Spleen (tissue), 11 donors: Measurements from ENCODE around the gene LIPT2. TPM values are rescaled to one million over a fixed set of nuclear protein-coding genes. Genes with fewer than 3 reads are reported as not detected.

ENCODE experiments used
- DNase-seq: peaks from one replicate; pipeline ENCODE4 v3.0.0-alpha.2; 2020
- H3K27ac ChIP-seq, 8 donors: fragments of 200-600 bp; sonication (generic) in 7 of 8; 1 replicate in 4 of 8; 2 replicates in 4 of 8; pipeline versions ENCODE4 v1.5.0 to v1.8.0; 2016 to 2021; ENCODE audit warnings: inconsistent platforms in 4 of 8, mild to moderate bottlenecking in 4 of 8, moderate library complexity in 1 of 8
- H3K27me3 ChIP-seq, 7 donors: fragments of 200-600 bp; sonication (generic) in 6 of 7; replicated peaks in 1 of 7; 1 replicate in 4 of 7; 2 replicates in 3 of 7; pipeline versions ENCODE4 v1.5.0 to v1.8.0; 2016 to 2021; ENCODE audit warnings: inconsistent platforms in 3 of 7, mild to moderate bottlenecking in 1 of 7
- H3K36me3 ChIP-seq, 6 donors: fragments of 200-600 bp; sonication (generic) in 5 of 6; 1 replicate in 4 of 6; 2 replicates in 2 of 6; pipeline versions ENCODE4 v1.5.0 to v1.8.0; 2016 to 2021; ENCODE audit warnings: inconsistent platforms in 2 of 6
- H3K4me1 ChIP-seq, 6 donors: fragments of 200-600 bp; sonication (generic) in 5 of 6; 1 replicate in 3 of 6; 2 replicates in 3 of 6; pipeline versions ENCODE4 v1.5.0 to v1.8.0; 2016 to 2021; ENCODE audit warnings: inconsistent platforms in 3 of 6
- H3K4me3 ChIP-seq, 8 donors: fragments of 200-600 bp; sonication (generic) in 7 of 8; 1 replicate in 4 of 8; 2 replicates in 4 of 8; pipeline versions ENCODE4 v1.5.0 to v1.8.0; 2016 to 2021; ENCODE audit warnings: inconsistent platforms in 4 of 8, mild to moderate bottlenecking in 4 of 8, moderate library complexity in 2 of 8
- H3K9me3 ChIP-seq, 8 donors: fragments of 200-600 bp; sonication (generic) in 7 of 8; 1 replicate in 4 of 8; 2 replicates in 4 of 8; pipeline versions ENCODE4 v1.5.0 to v1.8.0; 2016 to 2021; ENCODE audit warnings: inconsistent platforms in 4 of 8
- POLR2A ChIP-seq, 3 donors: fragments of 450-650 bp; IDR thresholded peaks; one replicate each; pipeline ENCODE4 v1.5.1; 2017; ENCODE audit warnings: antibody characterized with exemption in 3 of 3, mild to moderate bottlenecking in 1 of 3
- POLR2AphosphoS5 ChIP-seq, 3 donors: sonication (generic); formaldehyde crosslinking; IDR thresholded peaks; one replicate each; pipeline ENCODE4 v1.5.1; 2017; ENCODE audit warnings: antibody characterized with exemption in 3 of 3
- WGBS, 5 donors: extraction: QIAGEN DNeasy Blood & Tissue Kit in 3 of 5; methylation state at CpG; one replicate each; pipeline versions ENCODE4 v1.1.5 to v1.1.7; 2013 to 2018; 5-methylcytosine and 5-hydroxymethylcytosine counted together
- intact Hi-C: fragments of 100-400 bp; cut with DNase I; formaldehyde crosslinking; loops from one replicate; pipeline ENCODE4 v1.15.0; 2023; ENCODE audit warnings: low total_unique reads
- polyA plus RNA-seq, 3 donors: library from polyadenylated mRNA; stranded (reverse); fragments of 200-250 nt; gene quantifications; one replicate each; pipeline ENCODE4 v1.2.1, GENCODE V29; 2013
- total RNA-seq, 7 donors: library from RNA; depleted of rRNA in 3 of 7; stranded (reverse); fragments of >200 nt in 3 of 7; fragmentation: NEBNext Ultra II Directional in 4 of 7; extraction: Animal tissue kit (Norgen Biotek cat#: 25700) in 4 of 7; gene quantifications; one replicate each; pipeline versions ENCODE4 v1.1.0 to v1.2.1, GENCODE V29; 2016 to 2021
- TF ChIP-seq, protein P1 (sequence below), 11 experiments: fragments of 200-600 bp in 7 of 11; fragments of 450-650 bp in 4 of 11; sonication (generic) in 4 of 11; IDR thresholded peaks in 8 of 11; conservative IDR thresholded peaks in 3 of 11; 1 replicate in 7 of 11; 2 replicates in 4 of 11; pipeline versions ENCODE4 v1.4.0 to v1.8.0; 2016 to 2021; ENCODE audit warnings: antibody characterized with exemption in 11 of 11, inconsistent platforms in 4 of 11, mild to moderate bottlenecking in 1 of 11
- donor health status: healthy with polysubstance abuse.
- donor health status: DM: no; HTN: no; CAD: no; lungs with moderate emphysema.
- donor health status: DM: no; HTN: no; CAD: no.
- donor health status: Bipolar disorder and iron deficiency.
- donor health status: healthy.
- donor health status: DM: no; HTN: no; CAD: no.
- donor health status: DM: yes; HTN: yes; CAD: no.

LIPT2 gene
- total and polyA plus RNA-seq, 10 donors: 2.0 to 9.1 (median 4.0) TPM

DNA sequence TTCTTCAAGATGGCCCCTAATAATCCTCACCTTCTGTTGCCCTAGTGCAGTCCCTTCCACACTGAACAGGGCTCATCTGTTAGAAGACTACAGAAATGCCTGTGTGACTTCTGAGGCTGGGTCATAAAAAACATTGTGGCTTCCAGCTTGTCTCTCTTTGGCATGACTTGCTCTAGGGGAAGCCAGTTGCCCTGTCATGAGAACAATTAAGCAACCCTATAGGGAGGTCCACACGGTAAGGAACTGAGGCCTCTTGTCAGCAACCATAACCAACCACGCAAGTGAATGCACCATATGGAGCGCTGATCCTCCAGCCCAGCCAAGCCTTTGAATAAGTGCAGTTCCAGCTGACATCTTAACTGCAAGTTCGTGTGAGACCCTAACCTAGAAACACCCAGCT lies 2.6 kb downstream of the LIPT2 start:
- H3K27ac ChIP-seq: no peak overlapping the region
- intact Hi-C loops: no loop called here
- peaks cover 0 to 30% (median 15%) of the 10 kb centered on the region in 6 donors for H3K4me1 ChIP-seq
- H3K36me3 ChIP-seq: no peaks in the 10 kb centered on the region
- 83 to 93% (median 90%) methylated on average over 4 of the region's 4 CpGs for WGBS, 5 donors
- H3K27me3 ChIP-seq: no peaks in the 10 kb centered on the region
- no peak overlapping the region for H3K4me3 ChIP-seq
- no peaks in the 10 kb centered on the region for H3K9me3 ChIP-seq
- no peak for DNase-seq
- TF ChIP-seq POLR2A (IDR thresholded peaks at IDR 0.05) (no peak), POLR2AphosphoS5 (IDR thresholded peaks at IDR 0.05) (no peak)
- TF ChIP-seq, protein P1, sequence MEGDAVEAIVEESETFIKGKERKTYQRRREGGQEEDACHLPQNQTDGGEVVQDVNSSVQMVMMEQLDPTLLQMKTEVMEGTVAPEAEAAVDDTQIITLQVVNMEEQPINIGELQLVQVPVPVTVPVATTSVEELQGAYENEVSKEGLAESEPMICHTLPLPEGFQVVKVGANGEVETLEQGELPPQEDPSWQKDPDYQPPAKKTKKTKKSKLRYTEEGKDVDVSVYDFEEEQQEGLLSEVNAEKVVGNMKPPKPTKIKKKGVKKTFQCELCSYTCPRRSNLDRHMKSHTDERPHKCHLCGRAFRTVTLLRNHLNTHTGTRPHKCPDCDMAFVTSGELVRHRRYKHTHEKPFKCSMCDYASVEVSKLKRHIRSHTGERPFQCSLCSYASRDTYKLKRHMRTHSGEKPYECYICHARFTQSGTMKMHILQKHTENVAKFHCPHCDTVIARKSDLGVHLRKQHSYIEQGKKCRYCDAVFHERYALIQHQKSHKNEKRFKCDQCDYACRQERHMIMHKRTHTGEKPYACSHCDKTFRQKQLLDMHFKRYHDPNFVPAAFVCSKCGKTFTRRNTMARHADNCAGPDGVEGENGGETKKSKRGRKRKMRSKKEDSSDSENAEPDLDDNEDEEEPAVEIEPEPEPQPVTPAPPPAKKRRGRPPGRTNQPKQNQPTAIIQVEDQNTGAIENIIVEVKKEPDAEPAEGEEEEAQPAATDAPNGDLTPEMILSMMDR (IDR thresholded peaks at IDR 0.05 in 8 of 11, conservative IDR thresholded peaks at IDR 0.05 in 3 of 11): no peak

DNA sequence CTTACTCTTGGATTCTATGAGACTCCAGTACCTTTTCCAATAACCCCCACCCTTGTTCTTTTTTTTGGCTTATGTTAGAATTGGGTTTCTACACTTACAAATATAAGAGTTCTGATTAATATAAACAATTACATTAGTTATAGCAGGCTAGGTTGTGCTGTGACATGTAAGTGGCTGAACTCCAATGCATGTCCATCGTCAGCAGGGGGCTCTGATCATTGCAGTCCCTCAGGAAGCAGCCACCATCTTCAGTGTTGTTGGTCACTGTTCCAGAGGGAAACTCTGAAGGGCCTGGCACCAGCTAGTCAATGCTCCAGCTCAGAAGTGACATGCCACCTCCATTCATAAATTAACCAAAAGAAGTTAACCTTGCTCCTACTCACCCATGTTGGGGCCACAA lies 5.6 kb downstream of the LIPT2 start:
- H3K36me3 ChIP-seq: no peaks in the 10 kb centered on the region
- H3K4me3 ChIP-seq: no peak overlapping the region
- H3K27ac ChIP-seq: no peak overlapping the region
- H3K27me3 ChIP-seq: no peaks in the 10 kb centered on the region
- no peak for DNase-seq
- peaks cover 0 to 15% (median 9%) of the 10 kb centered on the region in 6 donors for H3K4me1 ChIP-seq
- TF ChIP-seq, protein P1 (IDR thresholded peaks at IDR 0.05 in 8 of 11, conservative IDR thresholded peaks at IDR 0.05 in 3 of 11): peak in 1 of 11 experiments; percentile 21
- no peak for TF ChIP-seq POLR2AphosphoS5 (IDR thresholded peaks at IDR 0.05)
- intact Hi-C loops: no loop called here
- WGBS, 5 donors: 64 to 83% (median 67%) methylated on average over 1 of the region's 1 CpG
- no peaks in the 10 kb centered on the region for H3K9me3 ChIP-seq

DNA sequence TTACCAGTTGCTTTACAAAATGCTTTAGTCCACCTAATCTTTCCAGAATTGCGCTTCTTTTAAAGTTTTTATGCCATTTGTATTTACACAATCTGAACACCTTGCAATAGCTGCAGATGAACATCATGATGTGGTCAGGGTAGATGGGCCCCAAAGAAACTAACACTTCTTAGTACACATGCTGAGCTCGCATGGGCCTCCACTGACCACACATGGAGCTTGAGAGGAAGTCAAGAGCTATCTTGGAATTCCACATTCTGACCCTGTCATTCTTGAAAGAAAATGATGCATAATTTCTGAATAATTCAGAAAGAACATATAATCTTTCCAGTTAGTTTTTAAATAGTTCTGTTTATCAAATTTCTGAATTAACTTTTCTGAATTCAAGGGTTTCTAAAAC lies 7.7 kb downstream of the LIPT2 start:
- 70 to 88% (median 80%) methylated on average over 2 of the region's 2 CpGs for WGBS, 5 donors
- Histone ChIP-seq H3K9me3 (no peaks in the 10 kb centered on the region), H3K36me3 (no peaks in the 10 kb centered on the region), H3K4me3 (no peak overlapping the region), H3K4me1 (peaks cover 0 to 7% (median 0%) of the 10 kb centered on the region in 6 donors), H3K27me3 (no peaks in the 10 kb centered on the region), H3K27ac (no peak overlapping the region)
- intact Hi-C loops: no loop called here
- no peak for TF ChIP-seq POLR2AphosphoS5 (IDR thresholded peaks at IDR 0.05)
- no peak for DNase-seq

DNA sequence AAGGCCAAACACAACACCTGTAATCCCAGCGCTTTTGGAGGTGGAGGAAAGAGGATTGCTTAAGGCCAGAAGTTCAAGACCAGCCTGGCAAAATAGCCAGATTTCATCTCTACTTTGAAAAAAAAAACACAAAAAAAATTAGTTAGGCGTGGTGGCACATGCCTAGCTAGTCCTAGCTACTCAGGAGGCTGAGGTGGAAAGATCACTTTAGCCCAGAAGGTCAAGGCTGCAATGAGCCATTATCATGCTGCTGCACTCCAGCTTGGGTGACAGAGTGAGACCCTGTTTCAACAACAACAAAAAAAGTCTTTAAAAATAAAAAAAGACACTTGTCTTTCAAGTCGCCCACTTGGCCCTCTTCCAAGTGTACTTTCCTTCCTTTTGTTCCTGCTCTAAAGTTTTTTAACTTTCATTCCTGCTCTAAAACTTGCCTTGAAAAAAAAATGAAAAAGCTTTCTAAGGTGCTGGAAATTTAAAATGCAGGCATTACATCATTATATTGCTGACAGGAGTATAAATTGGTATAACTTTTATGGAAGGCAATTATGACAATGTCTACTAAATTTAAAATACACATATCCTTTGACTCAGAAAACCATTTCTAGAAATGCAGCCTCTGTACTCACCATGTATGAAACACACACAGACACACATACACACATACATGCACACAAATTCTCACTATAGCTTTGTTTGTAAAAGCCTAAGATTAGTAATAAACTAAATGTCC lies 12.7 kb downstream of the LIPT2 start:
- DNase-seq: no peak
- intact Hi-C loops: no loop called here
- Histone ChIP-seq H3K36me3 (no peaks in the 10 kb centered on the region), H3K27ac (no peak overlapping the region), H3K27me3 (peaks cover 0 to 4% (median 0%) of the 10 kb centered on the region in 7 donors), H3K9me3 (no peaks in the 10 kb centered on the region), H3K4me1 (peaks cover 0 to 5% (median 0%) of the 10 kb centered on the region in 6 donors), H3K4me3 (no peak overlapping the region)
- TF ChIP-seq, protein P1 (IDR thresholded peaks at IDR 0.05 in 8 of 11, conservative IDR thresholded peaks at IDR 0.05 in 3 of 11): no peak
- TF ChIP-seq POLR2A (IDR thresholded peaks at IDR 0.05) (no peak), POLR2AphosphoS5 (IDR thresholded peaks at IDR 0.05) (no peak)
- 49 to 57% (median 53%) methylated on average over 3 of the region's 3 CpGs for WGBS, 5 donors
